GM19372 (cell line): Measurements from ENCODE around the gene CCDC39.
"Not testable (repeated sequence)": the region's sequence is repeated elsewhere in the genome, so short reads cannot be mapped to it uniquely, and the experiment has no call there.

Experiments
- ATAC-seq: cut with Tn5 transposase; IDR thresholded peaks from one replicate; pipeline ENCODE4 v1.9.1; 2021; ENCODE audit warnings: mild to moderate bottlenecking, low read depth, moderate library complexity; ENCODE audit not compliant: unreplicated experiment

Gene CCDC39

GRCh38 chr3:180626844-180627243 is 52.4 kb downstream of the CCDC39 start:
- ATAC-seq = peak; percentile 91

GRCh38 chr3:180624714-180625113 is 54.6 kb downstream of the CCDC39 start:
- ATAC-seq = no peak

- no peak for ATAC-seq
Measured at GRCh38 chr3:180619723-180620122, 59.6 kb downstream of the CCDC39 start.

- ATAC-seq = not testable (repeated sequence)
Measured at GRCh38 chr3:180618563-180618962, 60.7 kb downstream of the CCDC39 start.

- ATAC-seq = no peak
Measured at GRCh38 chr3:180617049-180617448, 62.2 kb downstream of the CCDC39 start.

DNA sequence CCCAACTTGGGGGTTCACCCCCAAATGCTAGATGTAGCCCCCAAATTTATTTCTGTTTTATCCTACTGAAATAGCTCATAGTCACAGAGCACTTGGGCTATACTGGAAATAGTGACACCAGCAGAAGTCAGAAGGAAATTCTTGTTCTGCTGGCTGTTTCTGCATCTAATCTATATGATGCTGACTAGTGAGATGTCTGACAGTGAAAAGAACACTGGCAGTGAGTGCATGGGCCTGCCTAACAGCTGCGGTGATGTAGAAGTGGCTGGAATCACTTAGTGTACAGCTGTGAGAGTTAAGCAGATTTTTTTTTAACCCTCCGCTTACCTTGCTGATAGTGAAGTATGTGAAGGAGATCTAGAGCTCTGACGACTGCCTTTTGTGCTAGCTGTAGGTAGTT is 63.3 kb downstream of the CCDC39 start:
- no peak for ATAC-seq

GRCh38 chr3:180612364-180612763 is 66.9 kb downstream of the CCDC39 start:
- ATAC-seq = no peak

GRCh38 chr3:180611006-180611405 is 68.3 kb downstream of the CCDC39 start:
- ATAC-seq = no peak

GRCh38 chr3:180601688-180602666 is 77.3 kb downstream of the CCDC39 start, which contains the start of gene TTC14:
Gene TTC14 (plus strand): TSS chr3:180602163. CDS start chr3:180602262, 99 bp downstream.
- ATAC-seq = peak; percentile 97

- ATAC-seq = no peak
Measured at GRCh38 chr3:180600473-180600872, 78.8 kb downstream of the CCDC39 start.

- no peak for ATAC-seq
Measured at GRCh38 chr3:180595559-180595935, 83.7 kb downstream of the CCDC39 start.

- peak; percentile 67 for ATAC-seq
Measured at GRCh38 chr3:180594631-180595558, 84.4 kb downstream of the CCDC39 start.

GRCh38 chr3:180593631-180594030 is 85.7 kb downstream of the CCDC39 start:
- not testable (repeated sequence) for ATAC-seq

- ATAC-seq = no peak
Measured at GRCh38 chr3:180590396-180590795, 88.9 kb downstream of the CCDC39 start.

GRCh38 chr3:180580934-180581333 is 98.4 kb downstream of the CCDC39 start:
- ATAC-seq = no peak

- no peak for ATAC-seq
Measured at GRCh38 chr3:180575571-180575970, 103.7 kb downstream of the CCDC39 start.

- ATAC-seq = peak; percentile 68
Measured at GRCh38 chr3:180571831-180572598, 107.3 kb downstream of the CCDC39 start.

- ATAC-seq = no peak
Measured at GRCh38 chr3:180570238-180570637, 109.1 kb downstream of the CCDC39 start.

DNA sequence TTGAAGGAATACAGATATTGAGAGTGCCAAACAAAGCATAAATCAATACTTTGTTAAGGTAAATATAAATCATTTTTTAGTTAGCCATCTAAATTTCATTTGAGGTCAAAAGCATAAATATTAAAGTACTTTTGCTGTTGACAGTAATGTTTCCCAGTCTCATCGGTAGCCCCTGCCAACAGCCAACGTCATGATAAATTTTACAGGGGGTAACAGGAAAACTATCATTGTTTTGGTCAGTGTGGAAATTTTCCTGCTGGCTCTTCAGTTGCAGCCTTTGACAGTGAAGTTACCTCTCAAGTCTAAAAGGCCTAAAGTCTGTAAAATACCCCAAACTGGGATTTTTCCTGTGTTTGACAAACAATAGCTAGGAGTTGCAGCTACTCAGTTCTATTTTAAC is 114.6 kb downstream of the CCDC39 start:
- no peak for ATAC-seq
